C4-2B (cell line): ENCODE data around the gene ZNF598.

Experiments used
- H3K27ac ChIP-seq: fragments of 450-650 bp; 2 replicates; pipeline ENCODE4 v1.5.1; 2017
- ZFX ChIP-seq: fragments of 450-650 bp; IDR thresholded peaks from 2 replicates; pipeline ENCODE4 v1.6.1; 2017
- TF ChIP-seq, protein P1 (sequence below): fragments of 450-650 bp; conservative IDR thresholded peaks from 2 replicates; pipeline ENCODE4 v1.5.1; 2017; ENCODE audit warnings: mild to moderate bottlenecking

ZNF598 gene

DNA sequence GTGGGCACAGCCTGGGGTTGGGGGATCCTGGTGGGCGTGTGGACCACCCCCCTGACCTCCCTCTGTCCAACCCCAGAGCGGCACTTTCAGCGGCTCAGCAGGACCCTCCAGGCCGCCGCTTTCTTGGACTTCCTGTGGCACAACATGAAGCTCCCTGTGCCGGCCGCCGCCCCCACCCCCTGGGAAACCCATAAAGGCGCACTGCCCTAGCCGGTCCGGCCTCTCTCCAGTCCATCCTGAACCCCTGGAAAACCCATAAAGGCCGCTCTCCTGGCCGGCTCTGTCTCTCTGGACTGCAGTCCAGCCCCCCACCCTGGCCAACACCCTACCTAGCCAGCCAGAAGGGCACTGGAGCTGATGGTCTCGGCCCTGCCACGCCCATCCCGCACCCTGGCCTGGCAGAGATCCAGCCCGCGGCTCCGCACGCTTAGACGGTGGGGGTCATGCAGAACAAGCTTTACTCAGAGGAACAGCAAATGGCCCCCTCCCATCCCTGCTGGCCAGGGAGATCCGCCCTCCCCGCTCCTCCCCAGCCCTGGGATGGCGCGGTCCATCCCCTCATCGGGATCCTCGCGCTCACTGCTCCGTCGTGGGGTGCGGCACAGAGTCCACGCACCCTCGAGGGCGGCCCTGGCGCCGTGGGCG lies 31.0 kb downstream of the ZNF598 start:
- no peak overlapping the region for H3K27ac ChIP-seq
- no peak for TF ChIP-seq ZFX
- TF ChIP-seq, protein P1, sequence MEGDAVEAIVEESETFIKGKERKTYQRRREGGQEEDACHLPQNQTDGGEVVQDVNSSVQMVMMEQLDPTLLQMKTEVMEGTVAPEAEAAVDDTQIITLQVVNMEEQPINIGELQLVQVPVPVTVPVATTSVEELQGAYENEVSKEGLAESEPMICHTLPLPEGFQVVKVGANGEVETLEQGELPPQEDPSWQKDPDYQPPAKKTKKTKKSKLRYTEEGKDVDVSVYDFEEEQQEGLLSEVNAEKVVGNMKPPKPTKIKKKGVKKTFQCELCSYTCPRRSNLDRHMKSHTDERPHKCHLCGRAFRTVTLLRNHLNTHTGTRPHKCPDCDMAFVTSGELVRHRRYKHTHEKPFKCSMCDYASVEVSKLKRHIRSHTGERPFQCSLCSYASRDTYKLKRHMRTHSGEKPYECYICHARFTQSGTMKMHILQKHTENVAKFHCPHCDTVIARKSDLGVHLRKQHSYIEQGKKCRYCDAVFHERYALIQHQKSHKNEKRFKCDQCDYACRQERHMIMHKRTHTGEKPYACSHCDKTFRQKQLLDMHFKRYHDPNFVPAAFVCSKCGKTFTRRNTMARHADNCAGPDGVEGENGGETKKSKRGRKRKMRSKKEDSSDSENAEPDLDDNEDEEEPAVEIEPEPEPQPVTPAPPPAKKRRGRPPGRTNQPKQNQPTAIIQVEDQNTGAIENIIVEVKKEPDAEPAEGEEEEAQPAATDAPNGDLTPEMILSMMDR, result no peak

DNA sequence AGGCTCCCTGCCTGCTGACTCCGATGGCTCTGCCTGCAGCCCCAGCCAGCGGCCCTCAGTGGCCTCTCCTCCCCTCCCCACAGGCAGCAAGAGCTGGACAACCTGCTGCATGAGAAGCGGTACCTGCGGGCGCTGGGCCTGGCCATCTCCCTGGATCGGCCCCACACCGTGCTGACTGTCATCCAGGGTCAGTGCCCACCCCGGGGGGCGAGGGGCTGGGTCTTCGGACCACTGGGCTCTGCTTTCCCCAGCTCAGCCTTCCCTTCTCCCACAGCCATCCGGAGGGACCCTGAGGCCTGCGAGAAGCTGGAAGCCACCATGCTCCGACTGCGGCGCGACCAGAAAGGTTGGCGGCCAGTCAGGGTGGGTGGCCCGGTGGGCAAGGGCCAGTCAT lies 31.7 kb downstream of the ZNF598 start:
- H3K27ac ChIP-seq, result no peak overlapping the region
- no peak for TF ChIP-seq ZFX
- TF ChIP-seq, protein P1, result no peak

DNA sequence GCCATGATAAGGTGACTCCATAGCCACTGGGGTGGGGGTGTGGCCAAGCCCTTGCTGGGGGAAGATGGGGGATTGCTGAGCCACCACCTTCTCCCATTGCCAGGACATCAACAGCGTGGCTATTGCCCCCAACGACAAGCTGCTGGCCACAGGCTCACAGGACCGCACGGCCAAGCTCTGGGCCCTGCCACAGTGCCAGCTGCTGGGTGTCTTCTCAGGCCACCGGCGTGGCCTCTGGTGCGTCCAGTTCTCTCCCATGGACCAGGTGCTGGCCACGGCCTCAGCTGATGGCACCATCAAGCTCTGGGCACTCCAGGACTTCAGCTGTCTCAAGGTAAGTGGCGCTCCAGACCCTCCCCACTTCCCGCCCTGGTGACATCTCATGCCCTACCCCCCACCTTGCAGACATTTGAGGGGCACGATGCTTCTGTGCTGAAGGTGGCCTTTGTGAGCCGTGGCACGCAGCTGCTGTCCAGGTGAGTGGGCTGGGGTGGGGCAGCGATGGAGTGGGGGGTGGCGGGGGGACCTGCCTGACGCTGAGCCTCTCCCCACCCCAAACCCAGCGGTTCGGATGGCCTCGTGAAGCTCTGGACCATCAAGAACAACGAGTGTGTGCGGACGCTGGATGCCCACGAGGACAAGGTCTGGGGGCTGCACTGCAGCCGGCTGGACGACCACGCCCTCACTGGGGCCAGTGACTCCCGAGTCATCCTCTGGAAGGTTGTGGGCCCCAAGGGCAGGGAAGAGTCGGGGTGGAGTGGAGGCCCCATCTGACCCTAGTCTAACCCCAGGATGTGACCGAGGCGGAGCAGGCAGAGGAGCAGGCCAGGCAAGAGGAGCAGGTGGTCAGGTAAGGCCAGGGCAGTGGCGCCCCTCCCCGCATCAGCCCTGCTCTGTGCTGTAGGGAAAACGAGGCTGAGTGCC lies 32.4 kb downstream of the ZNF598 start:
- no peak for TF ChIP-seq ZFX
- H3K27ac ChIP-seq, result no peak overlapping the region

DNA sequence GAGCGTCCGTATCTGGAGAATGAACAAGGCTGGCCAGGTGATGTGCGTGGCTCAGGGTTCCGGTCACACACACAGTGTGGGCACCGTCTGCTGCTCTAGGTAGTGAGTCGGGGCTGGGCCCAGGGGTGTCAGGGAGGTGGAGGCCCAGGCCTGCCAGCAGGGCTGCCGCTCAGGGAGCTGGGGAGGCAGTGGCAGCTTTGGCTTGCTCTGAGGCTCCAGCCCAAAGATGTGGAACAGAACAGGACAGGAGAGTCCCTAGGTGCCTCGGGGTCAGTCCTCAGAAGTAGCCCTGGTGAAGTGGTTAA lies 33.5 kb downstream of the ZNF598 start:
- TF ChIP-seq, protein P1, result no peak
- no peak for TF ChIP-seq ZFX
- H3K27ac ChIP-seq, result no peak overlapping the region

DNA sequence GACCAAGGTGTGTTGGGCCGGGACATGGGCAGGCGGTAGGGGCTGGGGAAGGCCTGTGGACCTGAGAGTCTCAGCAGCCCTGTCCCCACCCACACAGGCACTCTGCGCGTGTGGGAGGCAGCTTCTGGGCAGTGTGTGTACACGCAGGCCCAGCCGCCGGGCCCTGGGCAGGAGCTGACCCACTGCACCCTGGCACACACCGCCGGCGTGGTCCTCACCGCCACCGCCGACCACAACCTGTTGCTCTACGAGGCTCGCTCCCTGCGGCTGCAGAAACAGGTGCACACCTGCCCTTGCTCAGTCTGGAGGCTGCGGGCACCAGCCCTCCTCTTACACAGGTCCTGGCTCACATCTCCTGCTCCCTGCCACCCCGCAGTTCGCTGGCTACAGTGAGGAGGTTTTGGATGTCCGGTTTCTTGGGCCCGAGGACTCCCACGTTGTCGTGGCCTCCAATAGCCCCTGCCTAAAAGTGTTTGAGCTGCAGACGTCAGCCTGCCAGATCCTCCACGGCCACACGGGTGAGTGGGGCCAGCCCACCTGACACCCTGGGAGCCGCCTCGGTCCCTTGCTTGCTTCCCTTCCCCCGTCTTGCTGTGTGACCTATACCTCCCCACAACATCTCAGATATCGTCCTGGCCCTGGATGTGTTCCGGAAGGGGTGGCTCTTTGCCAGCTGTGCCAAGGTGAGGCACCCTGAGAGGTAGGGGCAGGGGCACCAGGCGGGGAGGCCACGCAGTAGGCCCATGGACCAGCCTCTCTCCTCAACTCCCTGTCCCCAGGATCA lies 34.0 kb downstream of the ZNF598 start:
- H3K27ac ChIP-seq, result no peak overlapping the region
- TF ChIP-seq, protein P1, result no peak

DNA sequence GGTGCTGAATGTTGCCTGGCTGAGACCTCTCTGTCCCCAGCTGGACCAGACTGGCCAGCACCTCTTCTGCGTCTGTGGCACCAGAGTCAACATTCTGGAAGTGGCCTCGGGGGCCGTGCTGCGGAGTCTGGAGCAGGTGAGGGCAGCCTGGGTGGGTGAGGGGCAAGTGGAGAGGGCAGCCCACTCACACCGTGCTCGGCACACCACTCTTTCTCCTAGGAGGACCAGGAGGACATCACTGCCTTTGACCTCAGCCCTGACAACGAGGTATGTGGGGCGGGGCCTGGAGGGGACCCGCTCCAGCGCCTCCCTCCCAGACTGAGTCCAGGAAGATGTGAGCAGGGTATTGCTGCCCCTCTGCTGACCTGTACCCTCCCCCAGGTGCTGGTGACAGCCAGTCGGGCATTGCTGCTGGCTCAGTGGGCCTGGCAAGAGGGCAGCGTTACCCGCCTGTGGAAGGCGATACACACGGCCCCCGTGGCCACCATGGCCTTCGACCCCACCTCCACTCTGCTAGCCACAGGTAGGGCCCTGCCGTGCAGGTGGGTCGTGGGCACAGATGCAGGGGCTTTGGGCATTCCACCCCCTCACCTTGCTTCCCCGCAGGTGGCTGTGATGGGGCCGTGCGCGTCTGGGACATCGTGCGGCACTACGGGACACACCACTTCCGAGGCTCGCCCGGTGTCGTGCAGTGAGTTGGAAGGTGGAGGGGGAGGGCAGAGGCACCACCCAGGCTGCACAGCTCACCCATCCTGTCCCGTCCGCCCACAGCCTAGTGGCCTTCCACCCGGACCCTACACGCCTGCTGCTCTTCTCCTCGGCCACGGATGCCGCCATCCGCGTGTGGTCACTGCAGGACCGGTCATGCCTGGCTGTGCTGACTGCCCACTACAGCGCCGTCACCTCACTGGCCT lies 35.2 kb downstream of the ZNF598 start:
- TF ChIP-seq, protein P1, result no peak
- no peak for TF ChIP-seq ZFX

More for the DNA sequence above, 35.2 kb downstream of the ZNF598 start:
- H3K27ac ChIP-seq, result no peak overlapping the region
